ENCODE measurements around the gene DUS2.

DNA sequence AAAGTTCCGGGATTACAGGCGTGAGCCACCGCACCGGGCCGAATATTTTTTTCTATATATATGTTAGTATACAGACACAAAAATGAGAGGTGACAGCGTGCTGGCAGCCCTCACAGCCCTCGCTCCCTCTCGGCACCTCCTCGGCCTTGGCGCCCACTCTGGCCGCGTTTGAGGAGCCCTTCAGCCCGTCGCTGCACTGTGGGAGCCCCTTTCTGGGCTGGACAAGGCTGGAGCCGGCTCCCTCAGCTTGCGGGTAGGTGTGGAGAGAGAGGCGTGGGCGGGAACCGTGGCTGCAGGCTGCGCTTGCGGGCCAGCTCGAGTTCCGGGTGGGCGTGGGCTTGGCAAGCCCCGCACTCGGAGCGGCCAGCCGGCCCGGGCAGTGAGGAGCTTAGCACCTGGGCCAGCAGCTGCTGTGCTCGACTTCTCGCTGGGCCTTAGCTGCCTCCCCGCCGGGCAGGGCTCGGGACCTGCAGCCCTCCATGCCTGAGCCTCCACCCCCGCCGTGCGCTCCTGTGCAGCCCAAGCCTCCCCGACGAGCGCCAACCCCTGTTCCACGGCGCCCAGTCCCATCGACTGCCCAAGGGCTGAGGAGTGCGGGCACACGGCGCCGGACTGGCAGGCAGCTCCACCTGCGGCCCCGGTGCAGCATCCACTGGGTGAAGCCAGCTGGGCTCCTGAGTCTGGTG lies 40.9 kb upstream of the DUS2 start:
- TF ChIP-seq POLR2A (IDR thresholded peaks at IDR 0.05) (no peak), EP300 (IDR thresholded peaks at IDR 0.05) (no peak), POLR2AphosphoS5 (IDR thresholded peaks at IDR 0.05) (no peak)
- TF ChIP-seq, protein P1, sequence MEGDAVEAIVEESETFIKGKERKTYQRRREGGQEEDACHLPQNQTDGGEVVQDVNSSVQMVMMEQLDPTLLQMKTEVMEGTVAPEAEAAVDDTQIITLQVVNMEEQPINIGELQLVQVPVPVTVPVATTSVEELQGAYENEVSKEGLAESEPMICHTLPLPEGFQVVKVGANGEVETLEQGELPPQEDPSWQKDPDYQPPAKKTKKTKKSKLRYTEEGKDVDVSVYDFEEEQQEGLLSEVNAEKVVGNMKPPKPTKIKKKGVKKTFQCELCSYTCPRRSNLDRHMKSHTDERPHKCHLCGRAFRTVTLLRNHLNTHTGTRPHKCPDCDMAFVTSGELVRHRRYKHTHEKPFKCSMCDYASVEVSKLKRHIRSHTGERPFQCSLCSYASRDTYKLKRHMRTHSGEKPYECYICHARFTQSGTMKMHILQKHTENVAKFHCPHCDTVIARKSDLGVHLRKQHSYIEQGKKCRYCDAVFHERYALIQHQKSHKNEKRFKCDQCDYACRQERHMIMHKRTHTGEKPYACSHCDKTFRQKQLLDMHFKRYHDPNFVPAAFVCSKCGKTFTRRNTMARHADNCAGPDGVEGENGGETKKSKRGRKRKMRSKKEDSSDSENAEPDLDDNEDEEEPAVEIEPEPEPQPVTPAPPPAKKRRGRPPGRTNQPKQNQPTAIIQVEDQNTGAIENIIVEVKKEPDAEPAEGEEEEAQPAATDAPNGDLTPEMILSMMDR (IDR thresholded peaks at IDR 0.05): no peak

All from upper lobe of left lung (tissue), 4 donors.